Urothelium cell line (cell line): ENCODE measurements around the gene KRTAP9-6.

ENCODE experiments used
- DNase-seq: peaks from one replicate; pipeline ENCODE4 v3.0.0; 2011; ENCODE audit warnings: low spot score, mixed read lengths
- FAIRE-seq: peaks from 2 replicates; lab custom pipeline; 2011; peaks lifted over from hg19 to GRCh38; lab: Jason Lieb, UNC

KRTAP9-6 gene

DNA sequence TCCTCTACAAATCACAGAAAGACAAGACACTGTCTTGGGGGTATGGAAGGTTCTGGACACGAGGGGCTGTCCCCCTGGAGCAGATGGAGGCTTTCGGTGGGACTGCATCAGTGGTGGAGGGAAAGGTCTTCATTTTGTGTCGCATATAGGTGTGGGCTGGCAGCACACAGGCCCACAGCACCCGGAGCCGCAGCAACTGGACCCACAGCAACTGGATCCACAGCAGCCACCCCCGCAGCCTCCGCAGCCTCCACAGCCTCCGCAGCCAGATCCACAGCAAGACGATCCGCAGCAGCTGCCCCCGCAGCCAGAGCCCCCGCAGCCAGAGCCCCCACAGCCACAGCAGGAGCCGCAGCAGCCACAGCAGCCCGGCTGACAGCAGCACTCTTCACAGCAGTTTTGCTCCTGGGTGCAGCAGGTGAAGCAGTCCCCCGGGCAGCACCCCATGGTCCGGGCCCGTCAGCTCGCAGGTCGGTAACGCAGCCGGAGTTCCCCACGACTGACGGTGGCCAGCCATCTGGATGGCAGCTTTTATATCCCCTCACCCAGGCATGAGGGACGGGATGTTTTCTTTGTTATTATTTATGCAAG lies 50.1 kb downstream of the KRTAP9-6 start, which contains the start of gene KRTAP17-1:
TSS of gene KRTAP17-1 (minus strand) at position 507 of the 591 bp plus-strand sequence. CDS start at position 447, 60 bp downstream.
- no peak for FAIRE-seq
- no peak for DNase-seq
